Mammary epithelial cell (primary cell): ENCODE data around the gene SCLT1.

Source experiments
- CTCF ChIP-seq, 2 donors: IDR thresholded peaks in 1 of 2; conservative IDR thresholded peaks in 1 of 2; 2 replicates each; pipeline ENCODE4 v1.5.1; 2011 to 2012; ENCODE audit warnings: inconsistent platforms in 2 of 2, low read length in 2 of 2, mild to moderate bottlenecking in 2 of 2, control low read depth in 1 of 2, low read depth in 1 of 2; ENCODE audit not compliant: insufficient read depth in 1 of 2; ENCODE audit errors: extremely low read depth in 1 of 2
- EZH2 ChIP-seq: IDR thresholded peaks from 2 replicates; pipeline ENCODE4 v1.6.1; 2012; ENCODE audit warnings: low read length, inconsistent platforms, borderline replicate concordance

DNA sequence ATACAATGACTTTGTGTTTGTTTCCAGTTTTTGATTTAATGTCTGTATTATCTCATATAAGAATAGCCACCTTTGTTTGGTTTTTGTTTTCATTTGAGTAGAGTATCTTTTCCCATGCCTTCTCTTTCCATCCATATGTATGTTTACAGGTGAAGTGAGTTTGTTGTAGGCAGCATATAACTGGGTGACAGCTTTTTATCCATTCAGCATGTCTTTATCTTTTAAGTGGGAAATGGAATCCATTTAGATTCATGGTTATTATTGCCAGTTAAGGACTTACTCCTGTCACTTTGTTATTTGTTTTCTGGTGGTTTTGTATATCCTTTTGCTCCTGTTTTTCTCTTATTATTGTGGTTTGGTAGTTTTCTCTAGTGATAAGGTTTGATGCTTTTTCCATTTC, 34.3 kb downstream of the SCLT1 start:
- TF ChIP-seq CTCF (conservative IDR thresholded peaks at IDR 0.05 in 1 of 2, IDR thresholded peaks at IDR 0.05 in 1 of 2; ENCODE audit: extremely low read depth in 1 of 2, insufficient read depth in 1 of 2, low read depth in 1 of 2, low read length in 2 of 2) (no peak), EZH2 (no peak)
